ENCODE results near the gene PRG3.
"Not testable (repeated sequence)": the region's sequence is repeated elsewhere in the genome, so short reads cannot be mapped to it uniquely, and the experiment has no call there.

GRCh38 chr11:57361420-57361819, 19.5 kb downstream of the PRG3 start:
- TF ChIP-seq, protein P1, sequence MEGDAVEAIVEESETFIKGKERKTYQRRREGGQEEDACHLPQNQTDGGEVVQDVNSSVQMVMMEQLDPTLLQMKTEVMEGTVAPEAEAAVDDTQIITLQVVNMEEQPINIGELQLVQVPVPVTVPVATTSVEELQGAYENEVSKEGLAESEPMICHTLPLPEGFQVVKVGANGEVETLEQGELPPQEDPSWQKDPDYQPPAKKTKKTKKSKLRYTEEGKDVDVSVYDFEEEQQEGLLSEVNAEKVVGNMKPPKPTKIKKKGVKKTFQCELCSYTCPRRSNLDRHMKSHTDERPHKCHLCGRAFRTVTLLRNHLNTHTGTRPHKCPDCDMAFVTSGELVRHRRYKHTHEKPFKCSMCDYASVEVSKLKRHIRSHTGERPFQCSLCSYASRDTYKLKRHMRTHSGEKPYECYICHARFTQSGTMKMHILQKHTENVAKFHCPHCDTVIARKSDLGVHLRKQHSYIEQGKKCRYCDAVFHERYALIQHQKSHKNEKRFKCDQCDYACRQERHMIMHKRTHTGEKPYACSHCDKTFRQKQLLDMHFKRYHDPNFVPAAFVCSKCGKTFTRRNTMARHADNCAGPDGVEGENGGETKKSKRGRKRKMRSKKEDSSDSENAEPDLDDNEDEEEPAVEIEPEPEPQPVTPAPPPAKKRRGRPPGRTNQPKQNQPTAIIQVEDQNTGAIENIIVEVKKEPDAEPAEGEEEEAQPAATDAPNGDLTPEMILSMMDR (IDR thresholded peaks at IDR 0.05), result not testable (repeated sequence)
- not testable (repeated sequence) for TF ChIP-seq EP300, POLR2AphosphoS5, POLR2A (IDR thresholded peaks at IDR 0.05)

Data from stomach (tissue), 4 donors.